ENCODE data around the gene SRRM4.

SRRM4 gene

DNA sequence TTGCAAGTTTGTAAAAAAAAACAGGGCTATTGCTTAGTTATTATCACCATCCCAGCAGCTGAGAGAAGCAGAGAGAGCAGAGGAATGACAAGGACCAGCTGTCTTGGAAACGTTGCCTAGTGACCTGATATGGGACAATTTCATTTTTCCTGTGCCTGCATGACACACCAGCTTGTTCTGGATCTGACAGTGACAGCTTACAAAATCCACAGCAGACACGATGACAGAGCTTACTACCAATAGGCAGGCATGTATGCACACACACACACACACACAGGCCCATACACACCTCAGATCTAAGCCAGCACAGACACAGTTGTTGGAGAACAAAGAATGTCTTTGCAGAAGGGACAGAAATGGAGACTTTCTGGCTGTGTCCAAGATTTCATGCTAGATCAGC lies 222.8 kb downstream of the SRRM4 start:
- no peak for DNase-seq (ENCODE audit: low read depth)

DNA sequence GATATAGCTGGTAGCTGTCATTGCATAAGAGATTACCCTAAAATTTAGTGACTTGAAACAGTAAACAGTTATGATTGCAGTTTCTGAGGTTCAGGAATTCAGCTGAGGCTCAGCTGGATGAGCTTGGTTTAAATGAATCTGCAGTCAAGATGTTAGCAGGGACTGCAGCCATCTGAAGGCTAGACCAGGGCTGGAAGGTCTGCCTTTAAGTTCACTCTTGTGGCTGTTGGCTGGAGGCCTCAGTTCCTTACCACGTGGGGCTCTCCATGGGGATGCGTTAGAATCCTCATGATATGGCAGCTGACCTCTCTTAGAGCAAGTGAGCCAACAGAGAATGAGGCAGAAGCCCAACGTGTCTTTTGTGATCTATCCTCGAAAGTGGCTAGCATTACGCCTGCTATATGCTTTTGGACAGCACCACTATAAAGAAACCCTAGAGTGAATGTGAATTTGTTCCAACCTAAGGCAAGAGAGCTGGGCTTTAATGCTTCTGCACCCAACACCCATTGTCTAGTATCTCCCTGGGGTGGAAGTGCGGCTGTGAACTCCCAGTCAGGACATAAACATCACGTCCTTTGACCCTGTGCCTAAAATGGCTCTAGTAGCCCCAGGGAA lies 223.4 kb downstream of the SRRM4 start:
- no peak for DNase-seq (ENCODE audit: low read depth)

DNA sequence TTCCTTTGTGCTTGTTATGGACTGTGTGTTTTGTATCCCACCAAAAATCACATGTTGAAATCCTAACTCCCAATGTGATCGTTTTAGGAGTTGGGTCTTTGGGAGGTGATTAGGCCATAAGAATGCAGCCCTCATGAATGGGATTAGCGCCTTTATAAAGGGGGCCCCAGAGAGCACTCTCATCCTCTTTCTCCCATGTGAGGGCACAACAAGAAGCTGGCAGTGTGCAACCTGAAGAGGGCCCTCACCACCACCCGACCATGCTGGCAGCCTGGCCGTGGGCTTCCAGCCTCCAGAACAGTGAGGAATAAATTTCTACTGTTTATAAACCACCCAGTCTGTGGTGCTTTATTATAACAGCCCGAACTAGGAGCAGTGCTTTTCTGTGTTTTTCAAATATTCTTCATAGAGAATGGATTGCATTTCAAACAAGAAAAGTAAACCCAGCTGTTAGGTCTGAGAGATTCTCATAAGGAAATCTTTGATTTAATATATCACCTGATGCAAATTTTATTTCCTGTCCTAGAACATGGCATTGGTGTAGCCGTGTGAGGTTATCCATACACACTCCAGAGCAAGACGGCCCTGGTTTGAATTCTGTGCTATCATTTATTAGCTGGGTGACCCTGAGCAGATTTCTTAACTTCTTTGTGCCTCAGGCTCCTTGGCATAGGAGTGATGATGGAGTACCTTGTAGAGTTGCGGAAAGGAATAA lies 225.2 kb downstream of the SRRM4 start:
- no peak for DNase-seq (ENCODE audit: low read depth)

DNA sequence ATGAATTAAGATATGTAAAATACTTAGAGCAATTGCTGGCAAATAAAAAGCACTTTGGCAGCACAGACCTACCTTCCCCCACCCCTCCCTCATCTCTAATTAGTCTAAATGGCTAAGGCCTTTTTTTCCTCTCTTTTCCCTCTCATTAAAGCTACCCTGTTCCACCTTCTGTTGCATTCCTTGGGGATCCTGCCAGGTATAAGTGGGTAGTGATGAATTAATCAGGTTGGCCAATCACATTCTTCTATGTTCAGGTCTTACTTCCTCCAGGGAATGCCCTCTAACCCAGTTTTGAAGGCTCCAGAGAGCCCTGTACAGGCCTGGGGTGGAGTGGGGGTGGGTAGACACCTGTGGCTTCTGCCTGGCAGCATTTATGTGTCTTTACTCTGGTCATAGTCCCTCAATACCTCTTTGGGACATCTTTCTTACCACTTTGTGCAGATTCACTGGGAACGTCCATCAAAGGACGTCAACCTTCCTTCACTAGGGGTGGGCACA lies 225.8 kb downstream of the SRRM4 start:
- no peak for DNase-seq (ENCODE audit: low read depth)

GRCh38 chr12:119208626-119209061 lies 227.3 kb downstream of the SRRM4 start:
- DNase-seq (ENCODE audit: low read depth) = no peak

DNA sequence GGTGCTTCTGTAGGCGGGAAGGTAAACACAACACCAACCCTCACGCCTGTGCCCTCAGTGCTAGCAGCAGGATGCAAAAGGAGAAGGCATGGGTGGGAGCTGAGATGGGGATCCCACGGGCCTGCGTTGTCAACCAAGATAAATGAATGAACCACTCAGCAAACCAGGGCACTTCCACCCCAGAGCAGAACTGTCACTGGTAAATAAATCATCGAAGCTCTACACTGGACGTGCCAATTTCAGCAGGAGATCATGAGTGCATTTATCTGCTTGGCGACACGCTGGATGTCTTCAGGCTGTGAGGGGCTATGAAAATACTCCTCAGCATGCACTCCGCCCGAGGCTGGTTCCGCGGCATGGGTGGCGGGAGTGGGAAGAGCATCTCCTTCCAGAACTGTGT lies 230.5 kb downstream of the SRRM4 start:
- no peak for DNase-seq (ENCODE audit: low read depth)
